Stimulated activated CD8-positive, alpha-beta memory T cell treated with anti-CD3 and anti-CD28 coated beads, Interleukin-7, amount 100 ng/mL, for 1 hour (primary cell): ENCODE results near the gene DNAH6.
"Not testable (repeated sequence)": the region's sequence is repeated elsewhere in the genome, so short reads cannot be mapped to it uniquely, and the experiment has no call there.

Experiments
- DNase-seq, 2 donors: peaks; one replicate each; pipeline ENCODE4 v3.0.0-alpha.2; 2020; ENCODE audit warnings: low read depth in 2 of 2

Gene DNAH6

GRCh38 chr2:84511024-84511423, 5.3 kb upstream of the DNAH6 start:
- DNase-seq, result not testable (repeated sequence)

GRCh38 chr2:84515788-84516187, 510 bp upstream of the DNAH6 start:
- no peak for DNase-seq

GRCh38 chr2:84519332-84519957, 3.1 kb downstream of the DNAH6 start:
- DNase-seq, result no peak

- no peak for DNase-seq
These were observed 10.3 kb downstream of the DNAH6 start for GRCh38 chr2:84526562-84526961.

GRCh38 chr2:84527137-84528129, 11.1 kb downstream of the DNAH6 start:
- no peak for DNase-seq

- no peak for DNase-seq
These were observed 16.0 kb downstream of the DNAH6 start for GRCh38 chr2:84532291-84532690.

DNA sequence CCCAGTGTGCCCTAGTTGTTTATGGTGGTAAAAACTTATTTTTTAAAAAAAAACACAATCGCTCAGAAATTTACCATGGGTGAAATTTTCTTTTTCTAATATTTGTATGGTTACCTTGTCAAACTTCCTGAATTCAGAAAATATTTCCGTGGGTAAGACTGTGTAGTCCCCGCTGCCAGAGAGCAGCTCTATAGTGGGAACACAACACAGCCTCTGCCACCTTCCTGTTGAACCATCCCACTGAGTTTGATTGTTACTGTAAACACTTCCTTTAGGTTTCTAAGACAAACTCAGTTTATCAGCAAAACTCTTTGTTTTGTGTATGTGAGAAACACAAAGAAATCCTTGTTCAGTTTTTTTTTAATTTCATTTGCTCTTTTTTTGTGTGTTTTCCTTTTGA, 17.9 kb downstream of the DNAH6 start:
- DNase-seq, result no peak

GRCh38 chr2:84537251-84537650, 21.0 kb downstream of the DNAH6 start:
- no peak for DNase-seq

GRCh38 chr2:84539729-84540128, 23.4 kb downstream of the DNAH6 start:
- DNase-seq, result no peak

- DNase-seq, result no peak
These were observed 28.7 kb downstream of the DNAH6 start for GRCh38 chr2:84545005-84545404.

- no peak for DNase-seq
These were observed 30.3 kb downstream of the DNAH6 start for GRCh38 chr2:84546551-84546950.

DNA sequence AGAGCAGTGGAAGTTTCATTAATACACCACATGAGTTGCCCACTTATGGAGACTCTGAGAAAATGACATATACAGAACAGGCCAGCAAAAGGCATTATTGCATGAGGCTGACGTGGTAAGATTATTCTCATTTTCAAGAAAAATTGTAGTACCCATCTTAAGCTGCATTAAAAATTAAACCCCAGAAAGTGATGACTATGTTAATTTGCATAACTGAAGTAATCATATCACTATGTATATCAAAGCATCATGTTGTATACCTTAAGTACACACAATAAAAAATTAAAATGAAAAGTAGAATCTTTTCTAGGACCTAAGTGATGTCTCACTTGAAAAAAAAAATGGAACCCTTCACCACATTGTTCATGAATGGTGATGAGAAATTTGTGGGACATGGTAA, 32.0 kb downstream of the DNAH6 start:
- no peak for DNase-seq

- no peak for DNase-seq
These were observed 34.6 kb downstream of the DNAH6 start for GRCh38 chr2:84550916-84551315.

DNA sequence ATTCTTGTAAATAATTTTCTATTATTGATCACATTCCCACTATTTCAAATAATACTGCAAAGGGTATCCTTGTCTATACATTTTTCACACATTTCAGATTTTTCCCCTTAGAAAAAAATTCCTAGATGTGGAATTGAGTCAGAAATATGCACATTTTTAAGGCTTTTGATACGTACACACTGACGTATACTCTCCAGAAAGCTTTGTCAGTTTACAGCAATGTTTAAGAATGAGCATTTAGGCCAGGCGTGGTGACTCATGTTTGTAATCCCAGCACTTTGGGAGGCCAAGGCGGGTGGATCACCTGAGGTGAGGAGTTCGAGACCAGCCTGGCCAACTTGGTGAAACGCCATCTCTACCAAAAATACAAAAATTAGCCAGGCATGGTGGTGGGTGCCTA, 35.2 kb downstream of the DNAH6 start:
- DNase-seq, result not testable (repeated sequence)

DNA sequence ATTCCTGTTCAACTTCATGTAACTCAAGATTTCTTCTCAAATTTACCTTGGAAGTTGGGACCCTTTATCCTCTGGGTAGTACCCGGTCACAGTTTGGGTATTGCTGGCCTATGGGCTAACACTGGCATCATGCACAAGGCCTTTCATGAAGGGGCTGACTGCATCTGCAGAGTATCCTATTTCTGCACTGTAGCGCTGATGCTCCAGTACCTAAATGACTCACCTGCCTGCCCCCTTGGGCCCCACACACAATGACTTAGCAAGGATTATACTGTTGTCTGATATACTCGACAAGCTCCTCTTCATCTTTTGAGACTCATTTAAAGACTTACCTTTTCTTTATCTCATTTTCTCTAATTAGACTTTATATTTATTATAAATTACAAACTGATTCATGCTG, 39.9 kb downstream of the DNAH6 start:
- DNase-seq, result no peak

DNA sequence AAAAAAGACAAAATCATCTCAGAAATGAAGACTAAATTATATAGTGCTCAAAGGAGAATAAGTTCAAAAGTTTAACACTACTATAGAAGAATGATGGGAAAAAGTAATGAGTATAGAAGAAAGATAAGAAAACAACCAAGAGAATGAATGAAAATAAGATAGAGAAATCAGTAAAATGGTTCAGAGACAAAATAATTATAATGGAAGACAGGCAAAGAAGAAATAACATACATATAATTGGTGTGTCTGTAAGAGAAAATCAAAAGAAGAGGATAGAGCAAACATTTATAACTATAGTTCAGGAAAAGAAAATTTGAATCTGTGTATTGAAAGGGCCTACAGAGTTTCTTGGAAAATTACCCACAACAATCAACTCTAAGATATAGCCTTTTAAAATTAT, 43.5 kb downstream of the DNAH6 start:
- DNase-seq, result no peak

DNA sequence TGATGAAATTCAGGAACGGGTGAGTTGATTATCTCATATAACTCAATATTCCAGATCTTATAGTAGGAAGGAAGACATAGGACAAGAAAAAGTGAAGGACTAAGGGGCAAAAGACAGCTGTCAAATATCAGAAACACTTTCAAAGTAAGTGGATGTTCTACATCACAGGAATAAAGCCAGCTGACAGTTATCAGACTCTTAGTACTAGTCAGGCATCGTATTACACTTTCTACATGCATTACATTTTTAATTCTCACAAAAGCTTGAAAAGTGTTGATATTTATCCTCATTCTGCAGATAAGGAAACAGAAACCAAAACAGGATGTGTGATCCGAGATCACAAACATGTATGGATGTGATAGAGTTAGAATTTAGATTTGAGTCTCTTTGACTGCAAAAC, 63.4 kb downstream of the DNAH6 start:
- no peak for DNase-seq

- DNase-seq, result no peak
These were observed 87.6 kb downstream of the DNAH6 start for GRCh38 chr2:84603911-84604310.

- no peak for DNase-seq
These were observed 96.8 kb downstream of the DNAH6 start for GRCh38 chr2:84613082-84613481.

DNA sequence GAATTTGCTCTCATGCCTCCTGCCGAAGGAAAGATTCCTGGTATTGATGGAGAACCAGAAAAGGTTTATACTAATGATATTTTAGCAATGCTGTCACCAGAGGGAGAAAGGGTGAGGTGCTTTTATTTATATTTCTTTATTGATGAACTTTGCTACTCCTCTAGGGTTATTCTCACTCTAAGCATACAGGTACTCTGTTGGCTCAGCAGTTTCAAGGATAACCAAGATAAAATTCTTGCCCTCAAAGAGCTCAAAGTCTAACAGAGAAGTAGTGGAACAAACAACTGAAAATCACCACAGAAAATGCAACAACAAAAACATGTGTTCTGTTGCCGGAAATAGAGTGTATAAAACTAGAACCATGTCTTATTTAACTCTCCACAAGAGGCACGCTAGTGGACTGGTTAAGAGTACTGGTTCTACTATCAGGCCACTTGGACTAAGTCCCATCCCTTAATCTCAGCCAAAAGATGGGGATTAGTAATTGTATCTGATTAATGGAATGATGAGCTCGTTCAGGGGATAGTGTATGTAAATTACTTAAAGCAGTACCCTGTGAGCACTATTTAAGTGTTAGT, 103.6 kb downstream of the DNAH6 start:
- no peak for DNase-seq

GRCh38 chr2:84628486-84628885, 112.2 kb downstream of the DNAH6 start:
- DNase-seq, result no peak

DNA sequence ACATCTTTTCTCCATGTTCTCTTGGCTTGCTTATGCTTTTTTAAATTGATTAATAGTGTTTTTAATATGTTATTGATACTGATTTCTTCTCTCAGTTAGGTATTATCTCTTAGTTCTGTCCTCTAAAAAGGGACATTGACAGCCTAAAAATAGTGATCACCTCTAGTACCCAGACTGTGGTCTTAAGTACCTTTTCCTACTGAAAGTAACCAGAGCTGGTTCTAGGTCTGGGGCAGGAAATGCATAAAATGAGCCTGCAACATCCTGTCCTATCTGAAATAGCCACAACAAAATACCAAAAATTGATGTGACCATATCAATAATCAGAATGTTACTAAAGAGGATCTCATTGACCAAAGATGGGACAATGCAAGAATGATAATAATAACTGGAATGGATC, 113.3 kb downstream of the DNAH6 start:
- no peak for DNase-seq

DNA sequence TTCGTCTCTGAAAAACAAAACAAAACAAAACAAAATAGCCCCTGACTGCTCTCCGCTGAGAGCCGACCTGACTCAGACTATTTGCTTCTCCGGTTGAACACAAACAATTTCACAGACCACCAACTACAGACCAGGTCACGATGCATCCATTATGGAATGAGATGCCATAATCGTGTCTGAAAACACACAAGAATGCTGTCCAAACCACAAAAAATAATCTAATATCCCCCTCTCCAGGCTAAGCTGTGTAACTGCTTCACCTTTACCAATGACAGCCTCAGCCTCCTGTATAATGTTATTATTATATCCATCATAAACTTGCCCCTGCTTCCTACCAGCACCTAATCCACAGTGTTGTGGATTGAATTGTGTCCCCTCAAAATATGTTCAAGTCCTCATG, 114.7 kb downstream of the DNAH6 start:
- no peak for DNase-seq
